ENCODE measurements around the gene AGAP2. TPM values are rescaled to one million over a fixed set of nuclear protein-coding genes. Genes with fewer than 3 reads are reported as not detected.
A peak's percentile ranks its signal among the peaks of the same experiment; 100 is the strongest.

AGAP2 gene
- total RNA-seq, 1 donor from 2014 or later: under 0.01 TPM

DNA sequence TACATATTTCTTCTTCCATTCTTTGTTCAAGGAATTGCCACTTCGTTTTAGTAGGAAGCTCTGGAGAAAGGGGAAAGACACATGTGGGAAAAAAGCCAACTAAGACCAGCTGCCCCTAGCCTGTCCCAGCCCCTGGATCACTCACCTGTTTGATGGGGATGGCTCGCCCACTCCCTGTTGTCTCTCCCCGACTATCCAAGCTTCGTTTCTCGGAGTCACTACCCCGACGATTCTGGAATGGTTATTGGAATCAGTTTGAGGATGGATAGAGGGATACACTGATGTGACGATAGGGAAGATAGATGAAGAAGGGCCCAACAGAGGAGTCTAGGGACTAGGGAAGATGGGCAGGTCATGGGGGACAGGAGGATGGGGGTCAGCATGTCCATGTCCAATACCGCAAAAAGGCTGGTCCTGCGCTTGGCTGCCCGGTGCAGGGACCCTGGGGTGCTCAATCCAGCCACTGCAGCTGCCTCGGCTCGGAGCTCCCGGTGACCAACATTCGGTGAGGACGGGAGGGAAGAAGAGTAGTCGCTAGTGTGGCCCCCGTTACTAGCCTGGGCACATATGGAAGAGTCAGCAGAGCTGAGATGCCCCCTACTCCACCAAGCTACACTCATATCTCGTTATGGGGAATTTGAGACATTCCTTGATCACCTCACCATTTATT is 7.0 kb downstream of the AGAP2 start:
- H3K4me3 ChIP-seq (ENCODE audit: low read depth, low read length): no peak overlapping the region
- TF ChIP-seq, protein P1, sequence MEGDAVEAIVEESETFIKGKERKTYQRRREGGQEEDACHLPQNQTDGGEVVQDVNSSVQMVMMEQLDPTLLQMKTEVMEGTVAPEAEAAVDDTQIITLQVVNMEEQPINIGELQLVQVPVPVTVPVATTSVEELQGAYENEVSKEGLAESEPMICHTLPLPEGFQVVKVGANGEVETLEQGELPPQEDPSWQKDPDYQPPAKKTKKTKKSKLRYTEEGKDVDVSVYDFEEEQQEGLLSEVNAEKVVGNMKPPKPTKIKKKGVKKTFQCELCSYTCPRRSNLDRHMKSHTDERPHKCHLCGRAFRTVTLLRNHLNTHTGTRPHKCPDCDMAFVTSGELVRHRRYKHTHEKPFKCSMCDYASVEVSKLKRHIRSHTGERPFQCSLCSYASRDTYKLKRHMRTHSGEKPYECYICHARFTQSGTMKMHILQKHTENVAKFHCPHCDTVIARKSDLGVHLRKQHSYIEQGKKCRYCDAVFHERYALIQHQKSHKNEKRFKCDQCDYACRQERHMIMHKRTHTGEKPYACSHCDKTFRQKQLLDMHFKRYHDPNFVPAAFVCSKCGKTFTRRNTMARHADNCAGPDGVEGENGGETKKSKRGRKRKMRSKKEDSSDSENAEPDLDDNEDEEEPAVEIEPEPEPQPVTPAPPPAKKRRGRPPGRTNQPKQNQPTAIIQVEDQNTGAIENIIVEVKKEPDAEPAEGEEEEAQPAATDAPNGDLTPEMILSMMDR (conservative IDR thresholded peaks at IDR 0.05; ENCODE audit: low read depth, low read length): no peak
- no peak for DNase-seq (ENCODE audit: low read depth)

DNA sequence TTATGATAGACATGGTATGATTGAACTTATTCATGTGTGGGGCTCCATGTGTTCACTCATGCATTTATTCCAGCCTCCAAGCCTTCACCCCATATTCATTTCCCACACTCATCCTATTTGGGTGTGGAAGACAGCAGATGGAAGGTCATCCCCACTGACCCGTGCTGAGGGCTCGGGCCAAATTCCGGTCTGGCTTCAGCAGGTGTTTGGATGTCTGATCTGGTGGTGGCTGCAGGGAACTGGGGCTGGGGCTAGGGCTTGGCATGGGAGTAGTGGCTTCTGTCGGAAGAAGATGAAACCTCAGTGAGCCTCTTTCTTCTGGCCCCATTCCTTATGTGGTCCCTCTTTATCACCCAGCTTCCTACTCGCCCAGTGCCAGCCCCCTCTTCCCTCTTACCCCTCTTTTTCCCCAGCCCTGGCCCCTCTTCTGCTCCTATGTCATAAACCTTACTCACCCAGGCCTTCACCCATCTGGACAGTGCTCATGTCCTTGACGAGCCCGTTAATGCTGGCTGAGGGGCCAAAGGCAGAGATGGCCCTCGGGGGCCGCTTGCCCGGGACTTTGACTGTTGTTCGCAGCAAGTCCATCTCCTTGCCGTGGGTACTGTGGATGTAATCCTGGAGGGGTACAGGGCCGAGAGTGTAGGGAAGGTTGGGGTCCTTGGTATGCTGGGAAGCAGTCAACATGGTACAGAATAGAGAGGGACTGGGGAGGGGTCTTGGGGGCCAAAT is 8.0 kb downstream of the AGAP2 start:
- TF ChIP-seq, protein P1 (conservative IDR thresholded peaks at IDR 0.05; ENCODE audit: low read depth, low read length): no peak
- H3K4me3 ChIP-seq (ENCODE audit: low read depth, low read length): no peak overlapping the region
- no peak for DNase-seq (ENCODE audit: low read depth)

DNA sequence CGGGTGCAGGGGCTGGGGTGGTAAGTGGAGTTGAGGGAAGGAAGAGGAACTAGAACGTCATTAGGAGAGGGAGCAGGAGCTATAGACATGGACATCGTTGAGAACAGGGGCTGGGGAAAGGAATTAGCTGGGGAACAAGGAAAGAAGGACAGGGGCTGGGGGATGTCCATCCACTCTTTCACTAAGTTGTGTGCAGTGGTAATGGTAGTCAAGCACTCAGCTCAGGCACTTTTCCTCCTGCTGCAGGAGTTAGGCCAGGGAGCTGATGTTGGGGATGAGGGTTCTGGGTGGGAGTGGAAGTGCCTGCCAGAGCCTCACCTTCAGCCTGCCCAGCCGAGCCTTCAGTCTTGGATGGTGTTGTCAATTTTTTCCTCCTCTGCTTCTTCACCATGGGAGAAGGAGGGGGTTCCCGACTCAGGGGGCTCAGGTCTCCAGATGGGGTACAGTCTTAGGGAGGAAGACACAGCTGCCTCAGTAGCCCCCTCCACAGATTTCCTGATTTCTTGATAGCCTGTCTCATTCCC is 9.2 kb downstream of the AGAP2 start:
- TF ChIP-seq, protein P1 (conservative IDR thresholded peaks at IDR 0.05; ENCODE audit: low read depth, low read length): no peak
- no peak for DNase-seq (ENCODE audit: low read depth)
- no peak overlapping the region for H3K4me3 ChIP-seq (ENCODE audit: low read depth, low read length)

DNA sequence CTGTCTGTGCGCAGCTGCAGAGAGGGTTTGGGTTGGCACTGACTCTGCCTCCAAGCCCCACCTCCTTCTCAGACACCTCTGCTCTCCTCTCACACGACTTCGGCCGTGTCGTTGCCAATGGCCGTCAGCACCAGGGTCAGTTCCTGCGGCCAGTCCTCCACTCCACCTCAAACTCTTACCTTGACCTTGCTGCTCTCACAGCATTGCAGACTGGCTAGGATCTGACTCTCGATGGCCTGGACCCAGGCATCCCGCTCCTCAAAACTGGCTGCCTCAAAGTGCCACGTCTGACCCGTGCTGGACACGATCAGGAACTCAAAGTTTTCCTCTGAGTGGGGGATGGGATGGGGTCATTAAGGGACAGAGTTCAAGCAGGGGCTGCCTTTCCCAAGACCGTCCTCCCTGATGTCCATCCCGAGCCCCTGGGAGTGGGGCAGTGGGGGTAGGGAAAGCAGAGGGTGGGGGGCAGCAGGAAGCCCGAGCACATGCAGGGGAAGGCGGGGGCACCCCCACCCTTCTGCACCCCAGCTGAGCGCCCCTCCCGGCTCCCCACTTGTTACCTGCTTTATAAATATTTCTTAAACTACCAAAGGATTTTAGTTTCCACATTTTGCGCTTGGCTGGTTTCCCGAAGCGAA is 10.7 kb downstream of the AGAP2 start:
- no peak for DNase-seq (ENCODE audit: low read depth)
- TF ChIP-seq, protein P1 (conservative IDR thresholded peaks at IDR 0.05; ENCODE audit: low read depth, low read length): no peak
- no peak overlapping the region for H3K4me3 ChIP-seq (ENCODE audit: low read depth, low read length)

DNA sequence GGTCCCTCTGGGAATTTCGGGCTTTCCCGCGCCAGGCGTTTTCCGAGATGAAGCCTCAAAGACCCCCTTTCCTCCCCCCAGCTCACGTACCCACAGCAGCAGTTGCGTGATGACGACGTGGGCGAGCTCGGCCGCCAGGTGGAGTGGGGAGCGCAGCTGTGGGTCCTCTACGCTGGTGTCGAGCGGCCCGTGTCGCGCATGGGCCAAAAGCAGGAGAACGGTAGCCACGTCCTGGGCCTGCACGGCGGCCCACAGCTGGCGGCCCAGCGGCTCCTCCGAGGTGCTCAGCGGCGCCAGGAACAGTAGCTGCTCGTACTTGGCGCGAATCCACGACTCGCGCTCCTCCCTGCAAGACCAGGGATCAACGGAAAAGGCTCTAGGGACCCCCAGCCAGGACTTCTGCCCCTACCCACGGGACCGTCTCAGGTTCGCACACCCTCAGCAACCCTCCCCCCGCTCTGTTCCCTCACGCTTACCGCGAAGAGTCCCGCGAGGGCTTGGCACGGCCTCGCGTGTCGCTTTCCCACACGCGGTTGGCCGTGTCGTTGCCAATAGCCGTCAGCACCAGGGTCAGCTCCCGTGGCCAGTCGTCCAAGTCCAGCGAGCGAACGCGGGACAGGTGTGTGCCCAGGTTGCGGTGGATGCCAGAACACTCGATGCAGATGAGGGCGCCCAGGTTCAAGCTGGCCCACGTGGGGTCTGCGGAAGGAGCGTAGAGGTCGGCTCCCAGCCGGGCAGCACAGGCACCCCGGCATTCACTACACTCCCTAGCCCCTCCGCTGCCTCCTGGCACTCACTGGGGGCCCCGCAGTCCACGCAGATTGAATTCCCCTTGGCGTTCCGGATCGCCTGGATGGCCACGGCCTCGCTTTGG is 11.4 kb downstream of the AGAP2 start:
- TF ChIP-seq, protein P1 (conservative IDR thresholded peaks at IDR 0.05; ENCODE audit: low read depth, low read length): peak; percentile 24
- DNase-seq (ENCODE audit: low read depth): no peak
- peak overlapping the region; percentile 78 for H3K4me3 ChIP-seq (ENCODE audit: low read depth, low read length)

DNA sequence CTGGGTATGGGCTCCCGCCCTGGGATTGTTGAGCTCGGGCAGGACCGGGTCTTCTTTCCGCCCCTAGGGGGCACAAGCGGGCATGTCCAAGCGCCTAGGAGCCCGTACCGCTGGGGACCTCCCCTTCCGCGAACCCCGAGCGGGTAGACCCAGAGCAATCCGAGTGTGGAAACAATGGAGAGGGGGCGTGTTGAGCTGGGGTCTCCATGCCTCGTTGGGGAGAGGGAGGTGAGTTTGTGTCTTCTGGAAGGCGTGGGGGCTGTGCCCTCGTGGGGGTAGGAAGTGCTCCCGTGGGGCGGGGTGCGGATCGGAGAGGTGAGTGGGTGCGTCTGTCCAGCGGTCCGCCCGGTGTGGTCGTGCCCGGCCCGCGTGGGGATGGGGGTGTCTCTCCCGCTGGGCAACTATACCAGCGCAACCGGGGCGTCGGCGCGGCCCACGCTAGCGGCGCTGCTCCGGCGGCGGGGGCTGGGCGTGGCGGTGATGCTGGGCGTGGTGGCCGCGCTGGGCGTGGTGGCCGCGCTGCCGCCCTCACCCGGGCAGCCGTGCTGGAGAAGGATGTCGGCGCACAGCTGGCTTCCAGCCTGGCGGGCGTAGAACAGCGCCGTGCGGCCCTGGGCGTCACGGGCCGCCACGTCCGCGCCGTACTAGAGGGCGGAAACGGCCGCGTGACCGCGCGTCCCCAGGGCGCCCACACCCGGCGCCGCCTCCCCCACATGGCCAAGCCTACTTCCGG is 12.2 kb downstream of the AGAP2 start:
- DNase-seq (ENCODE audit: low read depth): no peak
- TF ChIP-seq, protein P1 (conservative IDR thresholded peaks at IDR 0.05; ENCODE audit: low read depth, low read length): peak; percentile 80
- peak overlapping the region; percentile 78 for H3K4me3 ChIP-seq (ENCODE audit: low read depth, low read length)

All from epithelial cell of proximal tubule (primary cell).